ENCODE measurements around the gene CD3E. TPM values are rescaled to one million over a fixed set of nuclear protein-coding genes. Genes with fewer than 3 reads are reported as not detected.

CD3E gene
- total and polyA plus RNA-seq, 2 of the 13 experiments (the other 11 are each of a cell fraction or from before 2014, with no cell fraction given) = not detected

DNA sequence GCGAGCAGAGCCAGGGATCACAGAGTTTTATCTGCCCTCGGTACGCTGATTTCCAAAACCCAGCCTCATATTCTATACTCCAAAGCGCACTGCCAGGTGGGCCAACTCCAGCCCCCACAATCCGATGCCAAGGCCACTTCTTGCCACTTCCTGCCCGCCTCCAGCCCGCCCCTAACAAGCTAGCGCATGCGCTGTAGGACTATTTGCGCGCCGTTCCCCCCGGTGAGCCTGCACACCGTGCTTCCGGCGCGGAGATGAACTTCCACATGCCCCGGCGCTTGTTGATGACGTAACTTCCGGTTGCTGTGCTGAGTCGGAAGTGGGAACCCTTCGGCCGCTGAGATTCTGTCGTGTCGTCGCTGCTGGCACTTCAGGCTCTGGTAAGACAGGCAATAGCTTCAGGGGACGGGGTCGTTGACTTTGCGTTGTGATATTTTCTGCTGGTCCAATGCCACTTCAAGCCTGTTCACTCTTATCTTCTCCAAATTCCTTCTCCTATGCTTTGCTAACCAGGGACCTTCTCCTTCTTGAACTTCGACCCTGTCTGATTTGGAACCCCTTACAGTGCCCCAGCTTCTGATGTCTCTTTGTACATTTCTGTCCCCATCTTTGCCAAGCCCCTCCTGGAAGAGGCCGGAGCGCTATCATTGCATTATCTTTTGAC is 54.9 kb downstream of the CD3E start, which contains the start of gene UBE4A (continued):
- peak; percentile 21 for TF ChIP-seq HNRNPLL (IDR thresholded peaks at IDR 0.05; ENCODE audit: low read depth, low read length, poor library complexity, severe bottlenecking)
- TF ChIP-seq ZSCAN12 (CRISPR knock-in tag; IDR thresholded peaks at IDR 0.05) = no peak
- TF ChIP-seq HOXA5 (CRISPR knock-in tag; IDR thresholded peaks at IDR 0.05) = 0 out of 2 replicates have a peak, but pooled peaks have one; percentile 36
- 0 out of 2 replicates have a peak, but pooled peaks have one; percentile 30 for TF ChIP-seq STAT5B (CRISPR knock-in tag; IDR thresholded peaks at IDR 0.05)
- TF ChIP-seq ZNF605 (CRISPR knock-in tag; IDR thresholded peaks at IDR 0.05) = peak; percentile 19; the same call in 1 of the 2 replicates
- TF ChIP-seq, protein P1, sequence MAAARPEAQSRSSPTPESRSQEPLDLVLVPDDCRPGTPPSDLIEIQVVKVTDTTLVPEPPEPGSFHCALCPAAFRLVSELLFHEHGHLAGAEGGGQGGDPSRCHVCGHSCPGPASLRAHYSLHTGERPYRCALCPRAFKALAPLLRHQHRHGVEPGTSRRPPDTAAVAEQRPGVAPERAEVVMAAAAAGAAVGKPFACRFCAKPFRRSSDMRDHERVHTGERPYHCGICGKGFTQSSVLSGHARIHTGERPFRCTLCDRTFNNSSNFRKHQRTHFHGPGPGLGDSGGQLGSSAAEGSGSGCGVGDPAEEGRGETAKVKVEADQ (CRISPR knock-in tag; IDR thresholded peaks at IDR 0.05; ENCODE audit: borderline replicate concordance) = 0 out of 2 replicates have a peak, but pooled peaks have one; percentile 50
- peak; percentile 96 for TF ChIP-seq YEATS2 (CRISPR knock-in tag; IDR thresholded peaks at IDR 0.05; ENCODE audit: borderline replicate concordance)
- TF ChIP-seq ZBTB7B (CRISPR knock-in tag; IDR thresholded peaks at IDR 0.05) = peak; percentile 44; the same call in 1 of the 2 replicates
- TF ChIP-seq, protein P2, sequence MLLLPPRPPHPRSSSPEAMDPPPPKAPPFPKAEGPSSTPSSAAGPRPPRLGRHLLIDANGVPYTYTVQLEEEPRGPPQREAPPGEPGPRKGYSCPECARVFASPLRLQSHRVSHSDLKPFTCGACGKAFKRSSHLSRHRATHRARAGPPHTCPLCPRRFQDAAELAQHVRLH (CRISPR knock-in tag; IDR thresholded peaks at IDR 0.05; ENCODE audit: borderline replicate concordance, low read depth) = peak; percentile 72; the same call in 1 of the 2 replicates
- TF ChIP-seq ZNF326 (CRISPR knock-in tag; IDR thresholded peaks at IDR 0.05; ENCODE audit: borderline replicate concordance) = no peak
- no peak for TF ChIP-seq HMGA1 (CRISPR knock-in tag; conservative IDR thresholded peaks at IDR 0.05)
- no peak for TF ChIP-seq HNRNPH1 (optimal IDR thresholded peaks at IDR 0.05; ENCODE audit: low read depth, low read length)
- TF ChIP-seq HOXD1 (CRISPR knock-in tag; IDR thresholded peaks at IDR 0.05) = no peak
- peak in 1 of 2 experiments; percentile 33; a peak in 1 of 4 replicates for TF ChIP-seq EP300 (IDR thresholded peaks at IDR 0.05; ENCODE audit: low read depth in 2 of 2, low read length in 2 of 2)
- TF ChIP-seq EP300 (CRISPR knock-in tag; IDR thresholded peaks at IDR 0.05; ENCODE audit: borderline replicate concordance) = no peak
- TF ChIP-seq ZNF33B (CRISPR knock-in tag; IDR thresholded peaks at IDR 0.05) = no peak
- TF ChIP-seq ZBTB20 (CRISPR knock-in tag; IDR thresholded peaks at IDR 0.05; ENCODE audit: borderline replicate concordance, low read depth) = 0 out of 2 replicates have a peak, but pooled peaks have one; percentile 73
- TF ChIP-seq NR2F1 (CRISPR knock-in tag; IDR thresholded peaks at IDR 0.05) = peak in 1 of 2 experiments; percentile 30; a peak in 1 of 4 replicates
- TF ChIP-seq ZNF839 (CRISPR knock-in tag; IDR thresholded peaks at IDR 0.05; ENCODE audit: borderline replicate concordance) = peak; percentile 74; the same call in 1 of the 2 replicates
- TF ChIP-seq ZNF205 (CRISPR knock-in tag; IDR thresholded peaks at IDR 0.05) = 0 out of 2 replicates have a peak, but pooled peaks have one; percentile 32
- 0 out of 2 replicates have a peak, but pooled peaks have one; percentile 29 for TF ChIP-seq ZNF772 (CRISPR knock-in tag; IDR thresholded peaks at IDR 0.05)
- no peak for TF ChIP-seq HOXA9 (CRISPR knock-in tag; IDR thresholded peaks at IDR 0.05; ENCODE audit: borderline replicate concordance)
- TF ChIP-seq IRF2 (CRISPR knock-in tag; IDR thresholded peaks at IDR 0.05) = peak; percentile 89
- peak; percentile 95 for TF ChIP-seq SIN3A (IDR thresholded peaks at IDR 0.05; ENCODE audit: borderline replicate concordance, low read depth, low read length)
- TF ChIP-seq CREB1 (IDR thresholded peaks at IDR 0.05) = peak; percentile 99
- TF ChIP-seq CREB1 (CRISPR knock-in tag; IDR thresholded peaks at IDR 0.05) = peak; percentile 100
- TF ChIP-seq ZMYM3 (CRISPR knock-in tag; IDR thresholded peaks at IDR 0.05) = peak; percentile 90
- TF ChIP-seq SP2 (CRISPR knock-in tag; IDR thresholded peaks at IDR 0.05) = peak; percentile 65; the same call in 1 of the 2 replicates
- 0 out of 2 replicates have a peak, but pooled peaks have one; percentile 21 for TF ChIP-seq ZNF430 (CRISPR knock-in tag; IDR thresholded peaks at IDR 0.05)
- TF ChIP-seq ZNF7 (CRISPR knock-in tag; IDR thresholded peaks at IDR 0.05) = no peak
- peak; percentile 76; the same call in 1 of the 2 replicates for TF ChIP-seq TSC22D2 (CRISPR knock-in tag; IDR thresholded peaks at IDR 0.05; ENCODE audit: borderline replicate concordance)
